BLaER1 treated with 17β-estradiol and CSF1 and Interleukin-3, amounts not matched to agents 10 nM and 100 nM (cell line): Measurements from ENCODE around the gene FCN1.
"Not testable (repeated sequence)": the region's sequence is repeated elsewhere in the genome, so short reads cannot be mapped to it uniquely, and the experiment has no call there.

Experiments used
- H3K27ac ChIP-seq, 11 experiments: shearing (Covaris generic); formaldehyde crosslinking; 2 replicates each; pipeline ENCODE4 v1.8.1; 2022
- H3K27me3 ChIP-seq, 11 experiments: shearing (Covaris generic); formaldehyde crosslinking; 2 replicates each; pipeline ENCODE4 v1.8.1; 2022
- H3K36me3 ChIP-seq, 11 experiments: shearing (Covaris generic); formaldehyde crosslinking; 2 replicates each; pipeline ENCODE4 v1.8.1; 2022
- H3K4me1 ChIP-seq, 10 experiments: shearing (Covaris generic); formaldehyde crosslinking; 2 replicates each; pipeline ENCODE4 v1.8.1; 2022
- H3K4me2 ChIP-seq, 11 experiments: shearing (Covaris generic); formaldehyde crosslinking; 2 replicates each; pipeline ENCODE4 v1.8.1; 2022
- H3K4me3 ChIP-seq, 10 experiments: shearing (Covaris generic); formaldehyde crosslinking; 2 replicates each; pipeline ENCODE4 v1.8.1; 2022
- H3K9ac ChIP-seq, 11 experiments: shearing (Covaris generic); formaldehyde crosslinking; 2 replicates each; pipeline ENCODE4 v1.8.1; 2022
- H3K9me3 ChIP-seq, 11 experiments: shearing (Covaris generic); formaldehyde crosslinking; replicated peaks in 1 of 11; 2 replicates each; pipeline ENCODE4 v1.8.1; 2022
- H4K20me1 ChIP-seq, 11 experiments: shearing (Covaris generic); formaldehyde crosslinking; 2 replicates each; pipeline ENCODE4 v1.8.1; 2022
- Cebpa-rat ChIP-seq, 11 experiments: shearing (Covaris generic); IDR thresholded peaks; 2 replicates each; pipeline ENCODE4 v1.8.1; 2022

Gene FCN1

DNA sequence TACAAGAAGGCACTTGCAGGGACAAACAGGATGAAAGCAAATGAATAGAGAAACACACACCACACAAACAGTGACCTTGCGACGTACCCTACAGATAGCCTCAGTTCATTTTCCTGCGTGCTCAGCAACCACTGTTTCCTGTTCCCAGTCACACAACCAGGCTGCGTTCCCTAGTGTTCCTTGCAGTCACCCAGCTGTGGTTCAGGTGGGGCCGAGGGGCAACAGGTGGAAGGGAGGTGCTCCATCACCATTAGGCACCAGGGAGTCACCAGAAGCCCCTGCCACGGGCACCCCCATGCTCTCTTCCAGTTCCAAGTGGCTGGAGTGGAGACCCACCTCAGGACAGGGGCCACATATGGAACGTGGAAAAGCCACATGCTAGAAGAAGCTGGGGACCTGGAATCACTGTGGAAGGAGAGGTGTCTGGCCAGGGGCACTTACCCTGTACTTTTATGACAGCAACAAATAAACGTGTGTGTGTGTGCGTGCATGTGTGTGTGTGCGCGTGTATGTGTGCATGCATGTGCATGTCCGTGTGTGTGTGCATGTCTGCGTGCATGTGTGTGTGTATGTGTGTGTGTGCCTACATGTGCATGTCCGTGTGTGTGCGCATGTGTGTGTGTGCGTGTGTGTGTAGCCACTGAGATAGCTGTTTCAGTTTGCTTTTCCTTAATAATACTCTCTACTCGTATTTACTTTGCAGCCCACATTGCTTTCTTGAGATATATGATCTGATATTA lies 55.9 kb downstream of the FCN1 start:
- H3K36me3 ChIP-seq = no peaks in the 10 kb centered on the region
- no peak overlapping the region for H3K4me3 ChIP-seq
- H3K27ac ChIP-seq = no peak overlapping the region
- no peak overlapping the region for H3K9ac ChIP-seq
- peaks cover 0 to 5% (median 0%) of the 10 kb centered on the region in 10 experiments; a peak in 2 of 20 replicates for H3K4me1 ChIP-seq
- peak overlapping the region in 2 of 11 experiments; percentile 4 to 11; a peak in 2 of 22 replicates for H3K4me2 ChIP-seq
- no peak for TF ChIP-seq Cebpa-rat (IDR thresholded peaks at IDR 0.05)
- H3K27me3 ChIP-seq = peaks cover 0 to 3% (median 0%) of the 10 kb centered on the region in 11 experiments; a peak in 1 of 22 replicates
- peaks cover 0 to 18% (median 4%) of the 10 kb centered on the region in 11 experiments; a peak in 9 of 22 replicates for H3K9me3 ChIP-seq
- H4K20me1 ChIP-seq = no peaks in the 10 kb centered on the region

GRCh38 chr9:134860510-134860909 lies 57.2 kb downstream of the FCN1 start:
- Histone ChIP-seq H3K27me3 (peaks cover 0 to 6% (median 0%) of the 10 kb centered on the region in 11 experiments; a peak in 2 of 22 replicates), H4K20me1 (no peaks in the 10 kb centered on the region), H3K4me2 (no peak overlapping the region), H3K4me3 (no peak overlapping the region), H3K27ac (no peak overlapping the region), H3K4me1 (peaks cover 0 to 5% (median 0%) of the 10 kb centered on the region in 10 experiments; a peak in 2 of 20 replicates), H3K36me3 (no peaks in the 10 kb centered on the region), H3K9me3 (peaks cover 0 to 18% (median 4%) of the 10 kb centered on the region in 11 experiments; a peak in 9 of 22 replicates), H3K9ac (no peak overlapping the region)
- no peak for TF ChIP-seq Cebpa-rat (IDR thresholded peaks at IDR 0.05)

- H3K4me1 ChIP-seq = peaks cover 0 to 5% (median 0%) of the 10 kb centered on the region in 10 experiments; a peak in 2 of 20 replicates
- 0 out of 22 replicates have a peak, but pooled peaks cover 0 to 2% (median 0%) of the 10 kb centered on the region in 11 experiments for H4K20me1 ChIP-seq
- H3K27me3 ChIP-seq = peaks cover 0 to 19% (median 0%) of the 10 kb centered on the region in 11 experiments; a peak in 4 of 22 replicates
- no peak overlapping the region for H3K9ac ChIP-seq
- no peak overlapping the region for H3K4me3 ChIP-seq
- H3K27ac ChIP-seq = no peak overlapping the region
- TF ChIP-seq Cebpa-rat (IDR thresholded peaks at IDR 0.05) = no peak
- H3K36me3 ChIP-seq = no peaks in the 10 kb centered on the region
- peaks cover 0 to 18% (median 4%) of the 10 kb centered on the region in 11 experiments; a peak in 9 of 22 replicates for H3K9me3 ChIP-seq
- H3K4me2 ChIP-seq = no peak overlapping the region
Measured at GRCh38 chr9:134858051-134858841, 59.5 kb downstream of the FCN1 start.

DNA sequence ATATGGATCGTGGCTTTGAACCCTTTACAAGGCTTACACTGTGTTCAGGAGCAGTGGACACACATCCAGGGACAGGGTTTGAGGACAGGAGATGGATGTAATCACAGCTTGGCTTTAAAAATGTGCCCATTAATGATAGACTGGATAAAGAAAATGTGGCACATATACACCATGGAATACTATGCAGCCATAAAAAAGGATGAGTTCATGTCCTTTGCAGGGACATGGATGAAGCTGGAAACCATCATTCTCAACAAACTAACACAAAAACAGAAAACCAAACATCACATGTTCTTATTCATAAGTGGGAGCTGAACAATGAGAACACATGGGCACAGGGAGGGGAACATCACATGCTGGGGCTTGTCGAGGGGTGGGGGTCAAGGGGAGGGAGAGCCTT lies 60.3 kb downstream of the FCN1 start:
- H3K4me1 ChIP-seq, H3K4me2 ChIP-seq, H3K36me3 ChIP-seq, H4K20me1 ChIP-seq, H3K9ac ChIP-seq, H3K27ac ChIP-seq, H3K4me3 ChIP-seq: not testable (repeated sequence)
- Histone ChIP-seq H3K27me3 (peaks cover 0 to 24% (median 0%) of the 10 kb centered on the region in 11 experiments; a peak in 4 of 22 replicates), H3K9me3 (peaks cover 0 to 18% (median 4%) of the 10 kb centered on the region in 11 experiments; a peak in 9 of 22 replicates)

- no peak overlapping the region for H3K27ac ChIP-seq
- H3K4me3 ChIP-seq = no peak overlapping the region
- no peak for TF ChIP-seq Cebpa-rat (IDR thresholded peaks at IDR 0.05)
- H3K9ac ChIP-seq = no peak overlapping the region
- no peaks in the 10 kb centered on the region for H3K4me1 ChIP-seq
- no peaks in the 10 kb centered on the region for H3K36me3 ChIP-seq
- H3K4me2 ChIP-seq = no peak overlapping the region
- peaks cover 8 to 21% (median 12%) of the 10 kb centered on the region in 11 experiments for H3K9me3 ChIP-seq
- peaks cover 0 to 5% (median 0%) of the 10 kb centered on the region in 11 experiments; a peak in 1 of 22 replicates for H4K20me1 ChIP-seq
- peaks cover 0 to 24% (median 0%) of the 10 kb centered on the region in 11 experiments; a peak in 4 of 22 replicates for H3K27me3 ChIP-seq
Measured at GRCh38 chr9:134855900-134856377, 61.8 kb downstream of the FCN1 start.
